OCI-LY3 (cell line): ENCODE results near the gene NEMP1.
A peak's percentile ranks its signal among the peaks of the same experiment; 100 is the strongest.

Source experiments
- EZH2phosphoT487 ChIP-seq: fragments of 200-600 bp; shearing (Covaris generic); IDR thresholded peaks from 2 replicates; pipeline ENCODE4 v1.6.1; 2018; ENCODE audit warnings: antibody characterized with exemption, mixed run types, low read depth
- TF ChIP-seq, protein P1 (sequence below): fragments of 200-600, 300-600 bp; sonication (generic); IDR thresholded peaks from 2 replicates; pipeline ENCODE4 v1.5.1; 2014; ENCODE audit warnings: antibody characterized with exemption, low read length, low read depth

DNA sequence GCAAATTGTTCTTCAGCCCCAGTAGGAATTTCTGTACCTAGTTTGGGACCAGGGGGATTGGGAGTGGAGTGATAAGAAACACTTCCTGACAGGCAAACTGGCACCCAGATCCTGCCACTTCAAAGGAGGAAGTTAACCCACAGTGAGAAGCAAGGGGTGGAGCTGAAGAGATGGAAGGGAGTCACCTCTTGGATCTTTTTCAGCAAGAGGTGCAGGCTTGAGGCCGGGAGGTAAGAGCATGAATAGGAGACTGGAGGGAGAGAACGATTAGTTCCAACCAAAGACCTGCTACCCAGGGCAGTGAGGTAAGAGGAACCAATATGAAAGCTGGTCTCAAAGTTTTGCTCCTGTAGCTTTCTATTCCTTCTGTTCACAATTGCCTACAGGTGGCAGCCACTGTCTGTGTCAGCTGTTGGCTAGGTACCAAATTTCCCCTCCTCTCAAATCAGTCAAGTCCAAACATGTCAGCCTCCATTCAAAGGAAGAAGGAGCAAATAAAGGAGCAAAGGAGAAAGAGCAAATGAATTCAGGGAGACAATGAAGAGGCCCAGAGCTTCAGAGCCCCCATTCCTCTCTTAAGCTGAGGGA lies 47.4 kb downstream of the NEMP1 start:
- TF ChIP-seq, protein P1, sequence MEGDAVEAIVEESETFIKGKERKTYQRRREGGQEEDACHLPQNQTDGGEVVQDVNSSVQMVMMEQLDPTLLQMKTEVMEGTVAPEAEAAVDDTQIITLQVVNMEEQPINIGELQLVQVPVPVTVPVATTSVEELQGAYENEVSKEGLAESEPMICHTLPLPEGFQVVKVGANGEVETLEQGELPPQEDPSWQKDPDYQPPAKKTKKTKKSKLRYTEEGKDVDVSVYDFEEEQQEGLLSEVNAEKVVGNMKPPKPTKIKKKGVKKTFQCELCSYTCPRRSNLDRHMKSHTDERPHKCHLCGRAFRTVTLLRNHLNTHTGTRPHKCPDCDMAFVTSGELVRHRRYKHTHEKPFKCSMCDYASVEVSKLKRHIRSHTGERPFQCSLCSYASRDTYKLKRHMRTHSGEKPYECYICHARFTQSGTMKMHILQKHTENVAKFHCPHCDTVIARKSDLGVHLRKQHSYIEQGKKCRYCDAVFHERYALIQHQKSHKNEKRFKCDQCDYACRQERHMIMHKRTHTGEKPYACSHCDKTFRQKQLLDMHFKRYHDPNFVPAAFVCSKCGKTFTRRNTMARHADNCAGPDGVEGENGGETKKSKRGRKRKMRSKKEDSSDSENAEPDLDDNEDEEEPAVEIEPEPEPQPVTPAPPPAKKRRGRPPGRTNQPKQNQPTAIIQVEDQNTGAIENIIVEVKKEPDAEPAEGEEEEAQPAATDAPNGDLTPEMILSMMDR = peak; percentile 42
- no peak for TF ChIP-seq EZH2phosphoT487
